HEK293 (cell line): ENCODE measurements around the gene RNU1-3.
"Not testable (repeated sequence)": the region's sequence is repeated elsewhere in the genome, so short reads cannot be mapped to it uniquely, and the experiment has no call there.

ENCODE experiments used
- BCL11B ChIP-seq: fragments of 450-650 bp; formaldehyde crosslinking; IDR thresholded peaks from 2 replicates; pipeline ENCODE4 v1.5.1; 2016; ENCODE audit warnings: low read depth, missing biosample characterization, missing genetic modification characterization
- CTCF ChIP-seq: fragments of 450-650 bp; formaldehyde crosslinking; IDR thresholded peaks from 2 replicates; pipeline ENCODE4 v1.5.1; 2016; ENCODE audit warnings: missing biosample characterization, missing genetic modification characterization
- ZBTB17 ChIP-seq: fragments of 450-650 bp; formaldehyde crosslinking; IDR thresholded peaks from 2 replicates; pipeline ENCODE4 v1.5.1; 2016; ENCODE audit warnings: missing biosample characterization, missing genetic modification characterization
- ZBTB21 ChIP-seq: fragments of 450-650 bp; formaldehyde crosslinking; IDR thresholded peaks from 2 replicates; pipeline ENCODE4 v1.5.1; 2017; ENCODE audit warnings: missing biosample characterization, missing genetic modification characterization
- ZBTB44 ChIP-seq: fragments of 450-650 bp; IDR thresholded peaks from 2 replicates; pipeline ENCODE4 v1.5.1; 2018; ENCODE audit warnings: missing biosample characterization, mild to moderate bottlenecking, missing genetic modification characterization
- ZBTB8A ChIP-seq: fragments of 450-650 bp; formaldehyde crosslinking; IDR thresholded peaks from 2 replicates; pipeline ENCODE4 v1.5.1; 2016; ENCODE audit warnings: missing biosample characterization, missing genetic modification characterization
- ZFP3 ChIP-seq: fragments of 450-650 bp; formaldehyde crosslinking; IDR thresholded peaks from 2 replicates; pipeline ENCODE4 v1.5.1; 2016; ENCODE audit warnings: low read depth, missing biosample characterization, missing genetic modification characterization
- ZNF518A ChIP-seq: fragments of 450-650 bp; formaldehyde crosslinking; conservative IDR thresholded peaks from 2 replicates; pipeline ENCODE4 v1.5.1; 2016; ENCODE audit warnings: low read depth, missing biosample characterization, missing genetic modification characterization
- ZNF777 ChIP-seq: fragments of 450-650 bp; formaldehyde crosslinking; IDR thresholded peaks from 2 replicates; pipeline ENCODE4 v1.5.1; 2017; ENCODE audit warnings: missing biosample characterization, missing genetic modification characterization, borderline replicate concordance
- ZNF830 ChIP-seq: fragments of 450-650 bp; IDR thresholded peaks from 2 replicates; pipeline ENCODE4 v1.5.0; 2018; ENCODE audit warnings: missing biosample characterization, missing genetic modification characterization, low read depth, mild to moderate bottlenecking, moderate library complexity
- ZSCAN30 ChIP-seq: fragments of 450-650 bp; IDR thresholded peaks from 2 replicates; pipeline ENCODE4 v1.5.1; 2018; ENCODE audit warnings: missing biosample characterization, mild to moderate bottlenecking, missing genetic modification characterization, moderate library complexity

- TF ChIP-seq ZBTB21 (tag by site-specific recombination); ZBTB17 (tag by site-specific recombination); ZBTB8A (tag by site-specific recombination); CTCF; ZNF777; ZBTB44; BCL11B (tag by site-specific recombination); ZFP3; ZNF518A; ZSCAN30 (tag by site-specific recombination); ZNF830 (tag by site-specific recombination): not testable (repeated sequence)
Measured at GRCh38 chr1:16696507-16697150, 29.9 kb upstream of the RNU1-3 start.
